ENCODE measurements around the gene LTBP2.

The LTBP2 gene

GRCh38 chr14:74531006-74531405 lies 81.0 kb downstream of the LTBP2 start:
- DNase-seq (ENCODE audit: low read depth in 4 of 4, low spot score in 1 of 4), result no peak

- no peak for DNase-seq (ENCODE audit: low read depth in 4 of 4, low spot score in 1 of 4)
Measured at GRCh38 chr14:74528886-74529285, 83.2 kb downstream of the LTBP2 start.

GRCh38 chr14:74528406-74528805 lies 83.6 kb downstream of the LTBP2 start:
- DNase-seq (ENCODE audit: low read depth in 4 of 4, low spot score in 1 of 4), result no peak

GRCh38 chr14:74527736-74528280 lies 84.2 kb downstream of the LTBP2 start:
- no peak for DNase-seq (ENCODE audit: low read depth in 4 of 4, low spot score in 1 of 4)

- no peak for DNase-seq (ENCODE audit: low read depth in 4 of 4, low spot score in 1 of 4)
Measured at GRCh38 chr14:74526854-74527585, 85.0 kb downstream of the LTBP2 start.

GRCh38 chr14:74525361-74525851 lies 86.6 kb downstream of the LTBP2 start:
- no peak for DNase-seq (ENCODE audit: low read depth in 4 of 4, low spot score in 1 of 4)

GRCh38 chr14:74524812-74525135 lies 87.3 kb downstream of the LTBP2 start:
- no peak for DNase-seq (ENCODE audit: low read depth in 4 of 4, low spot score in 1 of 4)

GRCh38 chr14:74524076-74524811 lies 87.8 kb downstream of the LTBP2 start:
- DNase-seq (ENCODE audit: low read depth in 4 of 4, low spot score in 1 of 4), result no peak

GRCh38 chr14:74522740-74523139 lies 89.3 kb downstream of the LTBP2 start:
- DNase-seq (ENCODE audit: low read depth in 4 of 4, low spot score in 1 of 4), result no peak

GRCh38 chr14:74521756-74522155 lies 90.3 kb downstream of the LTBP2 start:
- no peak for DNase-seq (ENCODE audit: low read depth in 4 of 4, low spot score in 1 of 4)

GRCh38 chr14:74519316-74520074 lies 92.5 kb downstream of the LTBP2 start:
- no peak for DNase-seq (ENCODE audit: low read depth in 4 of 4, low spot score in 1 of 4)

GRCh38 chr14:74518221-74518620 lies 93.8 kb downstream of the LTBP2 start:
- DNase-seq (ENCODE audit: low read depth in 4 of 4, low spot score in 1 of 4), result no peak

GRCh38 chr14:74517731-74518130 lies 94.3 kb downstream of the LTBP2 start:
- DNase-seq (ENCODE audit: low read depth in 4 of 4, low spot score in 1 of 4), result no peak

GRCh38 chr14:74516451-74517160 lies 95.4 kb downstream of the LTBP2 start:
- no peak for DNase-seq (ENCODE audit: low read depth in 4 of 4, low spot score in 1 of 4)

GRCh38 chr14:74515891-74516412 lies 96.1 kb downstream of the LTBP2 start:
- DNase-seq (ENCODE audit: low read depth in 4 of 4, low spot score in 1 of 4), result no peak

GRCh38 chr14:74514471-74514941 lies 97.5 kb downstream of the LTBP2 start:
- no peak for DNase-seq (ENCODE audit: low read depth in 4 of 4, low spot score in 1 of 4)

GRCh38 chr14:74511966-74512830 lies 99.8 kb downstream of the LTBP2 start:
- DNase-seq (ENCODE audit: low read depth in 4 of 4, low spot score in 1 of 4), result no peak

- no peak for DNase-seq (ENCODE audit: low read depth in 4 of 4, low spot score in 1 of 4)
Measured at GRCh38 chr14:74510959-74511409, 101.1 kb downstream of the LTBP2 start.

GRCh38 chr14:74510223-74510931 lies 101.7 kb downstream of the LTBP2 start:
- no peak for DNase-seq (ENCODE audit: low read depth in 4 of 4, low spot score in 1 of 4)

Data from stimulated activated CD4-positive, alpha-beta T cell treated with anti-CD3 and anti-CD28 coated beads, Interleukin-1b, Interleukin-23, amount 100 ng/mL, for 24 hours (primary cell).